ENCODE results near the gene OR7A5. TPM values are rescaled to one million over a fixed set of nuclear protein-coding genes. Genes with fewer than 3 reads are reported as not detected.
A peak's percentile ranks its signal among the peaks of the same experiment; 100 is the strongest.
"Not testable (repeated sequence)": the region's sequence is repeated elsewhere in the genome, so short reads cannot be mapped to it uniquely, and the experiment has no call there.

Gene OR7A5
- total RNA-seq, 1 donor from 2014 or later, result not detected

DNA sequence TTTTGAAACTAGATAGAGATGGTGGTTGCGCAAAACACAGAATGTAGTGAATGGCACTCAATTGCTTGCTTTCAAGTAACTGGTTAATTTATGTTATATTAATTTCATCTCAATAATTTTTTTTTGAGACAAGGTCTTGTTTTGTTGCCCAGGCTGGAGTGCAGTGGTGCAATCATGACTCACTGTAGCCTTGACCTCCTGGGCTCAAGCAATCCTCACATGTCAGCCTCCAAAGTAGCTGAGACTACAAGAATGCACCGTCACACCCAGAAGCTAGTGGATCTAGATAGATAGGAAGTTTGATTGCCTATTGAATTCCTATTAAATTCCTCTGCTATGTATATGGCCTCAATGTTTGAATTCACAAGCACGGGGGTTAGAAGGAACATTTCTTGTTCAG, 30.2 kb downstream of the OR7A5 start:
- peaks cover 44% of the 10 kb centered on the region for H3K9me3 Mint-ChIP-seq (ENCODE audit: low read depth)
- H3K36me3 Mint-ChIP-seq (ENCODE audit: insufficient read depth), result peaks cover 3% of the 10 kb centered on the region
- no peak overlapping the region for H3K27ac Mint-ChIP-seq
- TF ChIP-seq, protein P1, sequence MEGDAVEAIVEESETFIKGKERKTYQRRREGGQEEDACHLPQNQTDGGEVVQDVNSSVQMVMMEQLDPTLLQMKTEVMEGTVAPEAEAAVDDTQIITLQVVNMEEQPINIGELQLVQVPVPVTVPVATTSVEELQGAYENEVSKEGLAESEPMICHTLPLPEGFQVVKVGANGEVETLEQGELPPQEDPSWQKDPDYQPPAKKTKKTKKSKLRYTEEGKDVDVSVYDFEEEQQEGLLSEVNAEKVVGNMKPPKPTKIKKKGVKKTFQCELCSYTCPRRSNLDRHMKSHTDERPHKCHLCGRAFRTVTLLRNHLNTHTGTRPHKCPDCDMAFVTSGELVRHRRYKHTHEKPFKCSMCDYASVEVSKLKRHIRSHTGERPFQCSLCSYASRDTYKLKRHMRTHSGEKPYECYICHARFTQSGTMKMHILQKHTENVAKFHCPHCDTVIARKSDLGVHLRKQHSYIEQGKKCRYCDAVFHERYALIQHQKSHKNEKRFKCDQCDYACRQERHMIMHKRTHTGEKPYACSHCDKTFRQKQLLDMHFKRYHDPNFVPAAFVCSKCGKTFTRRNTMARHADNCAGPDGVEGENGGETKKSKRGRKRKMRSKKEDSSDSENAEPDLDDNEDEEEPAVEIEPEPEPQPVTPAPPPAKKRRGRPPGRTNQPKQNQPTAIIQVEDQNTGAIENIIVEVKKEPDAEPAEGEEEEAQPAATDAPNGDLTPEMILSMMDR (IDR thresholded peaks at IDR 0.05; ENCODE audit: unreplicated experiment), result no peak
- no peak overlapping the region for H3K4me3 Mint-ChIP-seq (ENCODE audit: low read depth)
- H3K27me3 Mint-ChIP-seq, result no peaks in the 10 kb centered on the region
- H3K4me1 Mint-ChIP-seq (ENCODE audit: low read depth), result no peaks in the 10 kb centered on the region
- no peak for DNase-seq (ENCODE audit: low spot score, unreplicated experiment)

DNA sequence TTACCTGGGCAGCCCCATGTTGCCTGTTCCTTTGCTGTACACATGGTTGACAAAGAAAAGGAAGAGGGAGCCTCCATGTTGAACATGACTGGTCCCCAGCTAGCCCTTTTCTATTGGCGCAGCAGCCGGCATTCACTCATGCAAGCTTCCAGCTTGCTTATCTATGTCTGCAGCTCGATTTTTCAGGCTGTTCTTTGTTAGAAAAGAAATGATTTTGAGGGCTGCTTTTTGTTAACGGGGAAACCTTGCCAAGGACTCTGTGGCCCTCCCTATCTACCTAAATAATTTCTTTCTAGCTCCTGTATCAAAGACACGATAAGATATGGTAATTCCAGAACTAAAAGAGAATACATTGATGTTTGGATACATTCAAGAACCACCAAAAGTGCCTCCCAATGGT, 36.2 kb downstream of the OR7A5 start:
- DNase-seq (ENCODE audit: low spot score, unreplicated experiment), result no peak
- Mint-ChIP-seq H3K27me3 (no peaks in the 10 kb centered on the region), H3K36me3 (ENCODE audit: insufficient read depth) (peaks cover 2% of the 10 kb centered on the region), H3K9me3 (ENCODE audit: low read depth) (peaks cover 51% of the 10 kb centered on the region), H3K4me1 (ENCODE audit: low read depth) (no peaks in the 10 kb centered on the region), H3K4me3 (ENCODE audit: low read depth) (no peak overlapping the region), H3K27ac (no peak overlapping the region)
- TF ChIP-seq, protein P1 (IDR thresholded peaks at IDR 0.05; ENCODE audit: unreplicated experiment), result no peak

DNA sequence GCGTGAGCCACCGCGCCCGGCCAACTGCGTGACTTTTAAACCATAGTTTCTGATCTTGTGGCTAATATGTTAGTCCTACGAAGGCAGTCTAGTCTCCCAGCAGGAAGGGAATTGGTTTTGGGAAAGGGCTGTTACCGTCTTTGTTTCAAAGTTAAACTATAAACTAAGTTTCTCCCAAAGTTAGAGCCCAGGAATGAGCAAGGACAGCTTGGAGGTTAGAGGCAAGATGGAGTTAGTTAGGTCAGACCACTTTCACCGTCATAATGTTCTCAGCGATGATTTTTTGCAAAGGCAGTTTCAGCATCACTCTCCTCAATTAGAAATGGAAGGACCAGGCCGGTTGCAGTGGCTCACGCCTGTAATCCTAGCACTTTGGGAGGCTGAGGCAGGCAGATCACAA, 39.0 kb downstream of the OR7A5 start:
- DNase-seq (ENCODE audit: low spot score, unreplicated experiment), result no peak
- Mint-ChIP-seq H3K27me3 (no peaks in the 10 kb centered on the region), H3K9me3 (ENCODE audit: low read depth) (peaks cover 53% of the 10 kb centered on the region), H3K27ac (no peak overlapping the region), H3K4me1 (ENCODE audit: low read depth) (no peaks in the 10 kb centered on the region), H3K36me3 (ENCODE audit: insufficient read depth) (no peaks in the 10 kb centered on the region), H3K4me3 (ENCODE audit: low read depth) (no peak overlapping the region)
- TF ChIP-seq, protein P1 (IDR thresholded peaks at IDR 0.05; ENCODE audit: unreplicated experiment), result no peak

DNA sequence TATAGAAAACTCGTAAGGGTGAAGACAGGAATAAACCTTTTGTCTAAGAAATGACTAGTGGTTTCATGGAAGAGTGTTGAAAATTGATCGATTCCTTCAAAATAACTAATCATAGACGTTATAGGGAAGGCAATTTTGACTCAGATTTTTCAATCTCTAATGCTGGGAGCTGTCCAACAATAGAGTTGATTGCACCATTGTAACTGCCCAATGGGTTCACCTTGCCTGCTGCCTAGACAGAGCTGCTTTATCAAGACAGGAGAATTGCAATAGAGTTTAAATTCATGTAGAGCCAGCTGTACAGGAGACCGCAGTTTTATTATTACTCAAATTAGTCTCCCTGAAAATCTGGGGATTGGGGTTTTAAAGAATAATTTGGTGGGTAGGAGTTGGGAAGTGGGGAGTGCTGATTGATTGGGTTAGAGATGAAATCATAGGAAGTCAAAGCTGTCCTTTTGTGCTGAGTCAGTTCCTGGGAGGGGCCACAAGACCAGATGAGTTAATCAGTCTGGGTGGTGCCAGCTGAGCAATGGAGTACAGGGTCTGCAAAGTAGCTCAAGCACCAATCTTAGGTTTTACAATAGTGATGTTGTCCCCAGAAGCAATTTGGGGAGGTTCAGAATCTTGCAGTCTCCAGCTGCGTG, 39.8 kb downstream of the OR7A5 start:
- Mint-ChIP-seq H3K27ac (no peak overlapping the region), H3K36me3 (ENCODE audit: insufficient read depth) (no peaks in the 10 kb centered on the region), H3K4me3 (ENCODE audit: low read depth) (no peak overlapping the region), H3K27me3 (no peaks in the 10 kb centered on the region), H3K9me3 (ENCODE audit: low read depth) (peaks cover 46% of the 10 kb centered on the region), H3K4me1 (ENCODE audit: low read depth) (no peaks in the 10 kb centered on the region)
- TF ChIP-seq, protein P1 (IDR thresholded peaks at IDR 0.05; ENCODE audit: unreplicated experiment), result no peak
- no peak for DNase-seq (ENCODE audit: low spot score, unreplicated experiment)

DNA sequence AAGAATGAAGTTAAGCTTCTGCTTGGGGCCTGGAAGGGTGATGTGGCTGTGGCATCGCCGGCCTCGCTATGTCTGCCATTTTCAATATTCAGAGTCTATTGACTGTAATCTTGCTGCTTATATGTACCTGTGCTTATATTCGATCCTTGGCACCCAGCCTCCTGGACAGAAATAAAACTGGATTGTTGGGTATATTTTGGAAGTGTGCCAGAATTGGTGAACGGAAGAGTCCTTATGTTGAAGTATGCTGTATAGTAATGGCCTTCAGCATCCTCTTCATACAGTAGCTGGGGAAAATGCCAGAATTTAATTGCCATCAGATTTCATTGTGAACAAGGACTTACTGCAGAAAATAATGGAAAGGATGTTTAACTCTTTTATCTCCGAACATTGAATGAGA, 42.7 kb downstream of the OR7A5 start:
- H3K27ac Mint-ChIP-seq; H3K27me3 Mint-ChIP-seq; H3K36me3 Mint-ChIP-seq (ENCODE audit: insufficient read depth); H3K4me1 Mint-ChIP-seq (ENCODE audit: low read depth); H3K4me3 Mint-ChIP-seq (ENCODE audit: low read depth); DNase-seq (ENCODE audit: low spot score, unreplicated experiment): not testable (repeated sequence)
- peaks cover 28% of the 10 kb centered on the region for H3K9me3 Mint-ChIP-seq (ENCODE audit: low read depth)

DNA sequence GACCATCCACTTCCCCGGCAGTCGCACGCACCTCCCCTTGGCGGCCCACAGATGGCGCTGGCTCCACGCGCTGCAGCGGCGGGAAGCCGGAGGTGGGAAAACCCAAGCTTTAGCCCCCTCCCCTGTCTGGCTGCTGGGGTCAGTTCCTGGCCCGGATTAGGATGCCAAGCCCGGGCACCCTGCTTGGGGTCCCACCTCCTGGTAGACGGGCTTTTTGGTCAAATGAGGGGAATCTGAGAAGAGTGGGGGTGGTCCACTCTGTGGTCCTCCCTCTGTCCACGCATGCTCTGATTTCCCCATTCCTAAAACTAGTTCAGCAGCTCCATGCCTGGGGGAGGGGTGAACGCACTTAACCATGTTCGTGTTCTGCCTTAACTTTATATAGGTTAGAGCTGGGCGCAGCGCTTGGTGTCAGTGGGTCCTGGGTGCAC, 48.5 kb downstream of the OR7A5 start:
- H3K36me3 Mint-ChIP-seq (ENCODE audit: insufficient read depth), result no peaks in the 10 kb centered on the region
- TF ChIP-seq, protein P1 (IDR thresholded peaks at IDR 0.05; ENCODE audit: unreplicated experiment), result peak; percentile 63
- peaks cover 8% of the 10 kb centered on the region for H3K9me3 Mint-ChIP-seq (ENCODE audit: low read depth)
- peak overlapping the region; percentile 25 for H3K4me3 Mint-ChIP-seq (ENCODE audit: low read depth)
- no peak overlapping the region for H3K27ac Mint-ChIP-seq
- H3K4me1 Mint-ChIP-seq (ENCODE audit: low read depth), result no peaks in the 10 kb centered on the region
- peaks cover 2% of the 10 kb centered on the region for H3K27me3 Mint-ChIP-seq
- DNase-seq (ENCODE audit: low spot score, unreplicated experiment), result no peak

DNA sequence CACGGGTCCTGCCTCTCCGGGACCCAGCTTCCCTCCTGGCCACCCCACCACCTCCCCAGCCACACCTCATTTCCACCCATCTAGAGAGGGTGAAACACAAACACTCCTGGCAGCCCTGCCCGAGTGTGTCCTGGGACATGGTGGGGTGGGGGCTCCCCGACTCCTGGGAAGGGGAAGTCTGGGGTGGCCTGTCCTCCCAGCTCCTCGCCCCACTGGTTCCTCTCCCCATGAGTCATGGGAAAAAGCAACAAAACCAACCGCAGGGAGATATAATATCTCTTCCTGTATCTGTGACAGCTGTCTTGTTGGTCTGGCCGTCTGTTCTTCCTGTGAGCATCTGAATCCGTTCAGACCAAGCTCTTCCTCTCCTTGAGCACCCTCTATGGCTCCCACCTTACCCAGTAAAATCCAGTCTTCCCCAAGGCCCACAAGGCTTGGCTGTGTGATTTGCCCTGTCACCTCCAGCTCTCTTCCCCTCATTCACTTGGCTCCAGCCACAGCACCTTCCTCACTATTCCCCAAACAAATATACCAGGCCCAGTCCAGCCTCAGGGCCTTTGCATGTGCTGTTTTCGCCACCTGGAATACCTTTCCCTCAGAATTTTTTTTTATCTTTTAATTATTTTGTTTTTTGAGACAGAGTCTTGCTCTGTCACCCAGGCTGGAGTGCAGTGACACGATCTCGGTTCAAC, 49.7 kb downstream of the OR7A5 start:
- not testable (repeated sequence) for H3K36me3 Mint-ChIP-seq (ENCODE audit: insufficient read depth); DNase-seq (ENCODE audit: low spot score, unreplicated experiment); H3K27me3 Mint-ChIP-seq; H3K27ac Mint-ChIP-seq; H3K4me1 Mint-ChIP-seq (ENCODE audit: low read depth); H3K4me3 Mint-ChIP-seq (ENCODE audit: low read depth); H3K9me3 Mint-ChIP-seq (ENCODE audit: low read depth)

DNA sequence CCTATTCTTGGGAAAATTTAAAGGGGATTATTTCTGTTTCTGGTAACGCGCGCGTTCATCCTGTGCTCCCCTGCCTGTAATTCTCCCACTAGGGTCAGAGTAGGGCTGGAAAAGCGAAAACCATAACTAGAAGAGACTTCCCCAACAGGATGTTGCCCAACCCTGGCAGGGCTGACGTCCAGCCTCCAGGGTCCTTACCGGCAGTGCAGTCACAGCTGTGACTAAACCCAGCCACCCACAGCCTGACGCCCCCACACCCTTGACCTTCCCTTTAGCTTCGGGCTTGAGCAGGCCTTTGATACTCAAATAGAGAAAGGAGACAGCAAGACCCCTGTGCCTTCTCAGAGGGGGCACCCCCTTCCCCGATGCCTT, 50.3 kb downstream of the OR7A5 start:
- not testable (repeated sequence) for DNase-seq (ENCODE audit: low spot score, unreplicated experiment); H3K36me3 Mint-ChIP-seq (ENCODE audit: insufficient read depth); H3K27me3 Mint-ChIP-seq; H3K27ac Mint-ChIP-seq; H3K4me3 Mint-ChIP-seq (ENCODE audit: low read depth); H3K9me3 Mint-ChIP-seq (ENCODE audit: low read depth); H3K4me1 Mint-ChIP-seq (ENCODE audit: low read depth)

Measured in progenitor cell of endocrine pancreas (in vitro differentiated cells).